OCI-LY7 (cell line): ENCODE data around the gene RBMS2. TPM values are rescaled to one million over a fixed set of nuclear protein-coding genes. Genes with fewer than 3 reads are reported as not detected.
A peak's percentile ranks its signal among the peaks of the same experiment; 100 is the strongest.
"Not testable (repeated sequence)": the region's sequence is repeated elsewhere in the genome, so short reads cannot be mapped to it uniquely, and the experiment has no call there.

Experiments used
- BruUV-seq: library from RNA; stranded (reverse); fragments of 400-500 nt; replicated peaks from 2 replicates; lab custom pipeline; 2021; lab: Mats Ljungman, UMichigan
- CTCF ChIA-PET: fragments of 300-600 bp; sonication (Branson Sonifier 250); formaldehyde crosslinking; loops from one replicate; lab custom pipeline; 2022; ENCODE audit warnings: antibody characterized with exemption; ENCODE audit not compliant: unreplicated experiment; lab: Charles Lee
- POLR2A ChIA-PET: fragments of 300-600 bp; sonication (Branson Sonifier 250); formaldehyde crosslinking; loops from one replicate; lab custom pipeline; 2022; ENCODE audit warnings: antibody characterized with exemption; lab: Charles Lee
- DNase-seq: peaks from one replicate; pipeline ENCODE4 v3.0.0-alpha.2; 2015; ENCODE audit warnings: low spot score
- H2AFZ ChIP-seq: fragments of 200-600 bp; sonication (generic), shearing (Covaris generic); 2 replicates; pipeline ENCODE4 v1.6.1; 2014; ENCODE audit warnings: mild to moderate bottlenecking, antibody characterized with exemption, low read length, moderate library complexity
- H3K27ac ChIP-seq: fragments of 200-600 bp; sonication (generic); 2 replicates; pipeline ENCODE4 v1.5.1; 2014; ENCODE audit warnings: mixed run types, low read depth, mild to moderate bottlenecking, moderate library complexity, low read length, inconsistent platforms; ENCODE audit not compliant: poor library complexity, severe bottlenecking
- H3K36me3 ChIP-seq: fragments of 200-600 bp; sonication (generic); 2 replicates; pipeline ENCODE4 v1.6.1; 2014; ENCODE audit warnings: mild to moderate bottlenecking, antibody characterized with exemption, low read length, moderate library complexity, mixed read lengths; ENCODE audit not compliant: insufficient read depth
- H3K4me1 ChIP-seq: fragments of 200-600 bp; sonication (generic); 2 replicates; pipeline ENCODE4 v1.5.1; 2014; ENCODE audit warnings: mild to moderate bottlenecking, low read length; ENCODE audit not compliant: insufficient read depth, poor library complexity, severe bottlenecking
- H3K4me2 ChIP-seq: fragments of 200-600 bp; sonication (generic); 2 replicates; pipeline ENCODE4 v1.6.1; 2014; ENCODE audit warnings: mild to moderate bottlenecking, low read length
- H3K4me3 ChIP-seq: fragments of 200-600 bp; sonication (generic); 2 replicates; pipeline ENCODE4 v1.5.1; 2014; ENCODE audit warnings: mild to moderate bottlenecking, low read depth, low read length; ENCODE audit not compliant: poor library complexity, severe bottlenecking
- H3K79me2 ChIP-seq: fragments of 200-600 bp; sonication (generic); 2 replicates; pipeline ENCODE4 v1.6.1; 2016; ENCODE audit warnings: low read depth, mild to moderate bottlenecking, low read length, moderate library complexity, mixed read lengths; ENCODE audit not compliant: insufficient read depth
- H3K9me2 ChIP-seq: fragments of 200-600 bp; sonication (generic); 2 replicates; pipeline ENCODE4 v1.6.1; 2016; ENCODE audit warnings: mild to moderate bottlenecking, low read length, mixed read lengths; ENCODE audit not compliant: insufficient read depth
- H3K9me3 ChIP-seq: fragments of 200-600 bp; sonication (generic); 2 replicates; pipeline ENCODE4 v1.6.1; 2014; ENCODE audit warnings: mild to moderate bottlenecking, mixed run types, low read length, mixed read lengths
- H4K20me1 ChIP-seq: fragments of 200-600 bp; sonication (generic); 2 replicates; pipeline ENCODE4 v1.6.1; 2014; ENCODE audit warnings: mild to moderate bottlenecking, antibody characterized with exemption, low read length, moderate library complexity, mixed read lengths; ENCODE audit not compliant: insufficient read depth
- CTCF ChIP-seq: fragments of 200-600 bp; sonication (generic); conservative IDR thresholded peaks from 2 replicates; pipeline ENCODE4 v1.5.1; 2014; ENCODE audit warnings: mild to moderate bottlenecking, antibody characterized with exemption, low read length, moderate library complexity, mixed read lengths
- EZH2phosphoT487 ChIP-seq: fragments of 200-600 bp; sonication (generic); IDR thresholded peaks from 2 replicates; pipeline ENCODE4 v1.6.1; 2018; ENCODE audit warnings: low read depth, borderline replicate concordance, mild to moderate bottlenecking, mixed run types, antibody characterized with exemption, low read length, moderate library complexity, mixed read lengths
- intact Hi-C: fragments of 100-400 bp; cut with micrococcal nuclease; formaldehyde crosslinking; loops from one replicate; pipeline ENCODE4 v1.10.0; 2022; ENCODE audit not compliant: unreplicated experiment
- total RNA-seq, 2 experiments: library from RNA; depleted of rRNA in 1 of 2; stranded (reverse); fragments of >200 nt in 1 of 2; shearing (Covaris generic) in 1 of 2; gene quantifications; 2 replicates each; pipeline ENCODE4 v1.2.3, GENCODE V29; 2014 to 2022

RBMS2 gene
- total RNA-seq, 2 experiments from 2014 or later = 0.27 to 0.32 TPM

GRCh38 chr12:56510786-56511185, 10.8 kb upstream of the RBMS2 start:
- POLR2A ChIA-PET = no interaction called here
- Histone ChIP-seq H3K4me1 (no peaks in the 10 kb centered on the region), H3K27ac (no peak overlapping the region), H3K9me2 (no peaks in the 10 kb centered on the region), H4K20me1 (no peaks in the 10 kb centered on the region), H2AFZ (no peak overlapping the region), H3K36me3 (no peaks in the 10 kb centered on the region), H3K4me3 (no peak overlapping the region), H3K4me2 (no peak overlapping the region), H3K9me3 (no peaks in the 10 kb centered on the region), H3K79me2 (no peaks in the 10 kb centered on the region)
- DNase-seq = no peak
- intact Hi-C loops = loop anchor here (5.0 to 10.0 kb wide), 2 partner anchors 82 to 604 kb away; partner anchors contain the start of gene STAT6
- no peak for TF ChIP-seq CTCF
- no peak for TF ChIP-seq EZH2phosphoT487
- CTCF ChIA-PET = no interaction called here
- BruUV-seq = no TSS peak

- peak; percentile 23; the same call in 1 of the 2 replicates for TF ChIP-seq CTCF
- H2AFZ ChIP-seq, DNase-seq, H3K36me3 ChIP-seq, BruUV-seq, H4K20me1 ChIP-seq, H3K4me1 ChIP-seq, H3K27ac ChIP-seq, H3K9me3 ChIP-seq, H3K9me2 ChIP-seq, H3K79me2 ChIP-seq, H3K4me3 ChIP-seq, H3K4me2 ChIP-seq: not testable (repeated sequence)
- CTCF ChIA-PET = interaction anchor here (1.6 kb wide), 1 partner anchor 123 kb away, joined by 7 read pairs; no protein-coding TSS in a partner anchor
- intact Hi-C loops = loop anchor here (5.0 to 10.0 kb wide), 2 partner anchors 78 to 601 kb away; partner anchors contain the start of gene STAT6
- POLR2A ChIA-PET = interaction anchor here (1.8 kb wide), 1 partner anchor 122 kb away, joined by 10 read pairs; no protein-coding TSS in a partner anchor
Observed at GRCh38 chr12:56514014-56514318, 7.7 kb upstream of the RBMS2 start.

GRCh38 chr12:56517854-56518253, 3.8 kb upstream of the RBMS2 start:
- H3K9me2 ChIP-seq = no peaks in the 10 kb centered on the region
- H4K20me1 ChIP-seq = no peaks in the 10 kb centered on the region
- intact Hi-C loops = loop anchor here (1.0 to 10.0 kb wide), 2 partner anchors 55 to 597 kb away; partner anchors contain the start of gene STAT6
- no TSS peak for BruUV-seq
- H3K36me3 ChIP-seq = no peaks in the 10 kb centered on the region
- DNase-seq = no peak
- ChIA-PET CTCF (no interaction called here), POLR2A (no interaction called here)
- H3K79me2 ChIP-seq = no peaks in the 10 kb centered on the region
- no peak overlapping the region for H3K4me2 ChIP-seq
- no peaks in the 10 kb centered on the region for H3K9me3 ChIP-seq
- no peak overlapping the region for H3K4me3 ChIP-seq
- TF ChIP-seq CTCF = no peak
- no peak for TF ChIP-seq EZH2phosphoT487
- H2AFZ ChIP-seq = no peak overlapping the region
- H3K4me1 ChIP-seq = no peaks in the 10 kb centered on the region
- no peak overlapping the region for H3K27ac ChIP-seq
